H1 (cell line): ENCODE results near the gene ZNF805.

Experiments used
- EZH2 ChIP-seq: fragments of 200-600 bp; sonication (generic); IDR thresholded peaks from 2 replicates; pipeline ENCODE4 v1.7.1; 2012; ENCODE audit warnings: low read depth, mild to moderate bottlenecking, moderate library complexity, low read length, inconsistent platforms; ENCODE audit not compliant: severe bottlenecking
- HDAC6 ChIP-seq: IDR thresholded peaks from one replicate; pipeline ENCODE4 v1.7.1; 2012; ENCODE audit warnings: low read depth, mild to moderate bottlenecking, inconsistent platforms, low read length, moderate library complexity
- JUND ChIP-seq: IDR thresholded peaks from 2 replicates; pipeline ENCODE4 v1.6.1; 2011; ENCODE audit warnings: mild to moderate bottlenecking, improper control_type of control experiment, low read length
- MAFK ChIP-seq: IDR thresholded peaks from 2 replicates; pipeline ENCODE4 v1.6.1; 2012; ENCODE audit warnings: low read depth, mild to moderate bottlenecking, improper control_type of control experiment, low read length
- POLR2AphosphoS5 ChIP-seq: IDR thresholded peaks from 2 replicates; pipeline ENCODE4 v1.6.1; 2011; ENCODE audit warnings: low read depth, low read length
- TAF1 ChIP-seq: IDR thresholded peaks from 2 replicates; pipeline ENCODE4 v1.6.1; 2011; ENCODE audit warnings: mild to moderate bottlenecking, low read depth, low read length
- YY1 ChIP-seq: IDR thresholded peaks from 2 replicates; pipeline ENCODE4 v1.6.1; 2011; ENCODE audit warnings: low read depth, mild to moderate bottlenecking, low read length
- ZNF274 ChIP-seq: IDR thresholded peaks from 2 replicates; pipeline ENCODE4 v1.7.0; 2012; ENCODE audit warnings: low read length, borderline replicate concordance; ENCODE audit errors: extremely low read depth
- TF ChIP-seq, protein P1 (sequence below), 3 experiments: IDR thresholded peaks; 1 replicate in 2 of 3; 2 replicates in 1 of 3; pipeline versions ENCODE4 v1.5.1 to v1.6.1; 2011; ENCODE audit warnings: low read length in 3 of 3, mild to moderate bottlenecking in 3 of 3, inconsistent platforms in 2 of 3, low read depth in 1 of 3, moderate library complexity in 1 of 3; ENCODE audit not compliant: insufficient read depth in 1 of 3; ENCODE audit errors: control extremely low read depth in 1 of 3
- TF ChIP-seq, protein P2 (sequence below): IDR thresholded peaks from 2 replicates; pipeline ENCODE4 v1.6.1; 2012; ENCODE audit warnings: low read length, inconsistent platforms
- TF ChIP-seq, protein P3 (sequence below): IDR thresholded peaks from 2 replicates; pipeline ENCODE4 v1.6.1; 2012; ENCODE audit warnings: inconsistent platforms

DNA sequence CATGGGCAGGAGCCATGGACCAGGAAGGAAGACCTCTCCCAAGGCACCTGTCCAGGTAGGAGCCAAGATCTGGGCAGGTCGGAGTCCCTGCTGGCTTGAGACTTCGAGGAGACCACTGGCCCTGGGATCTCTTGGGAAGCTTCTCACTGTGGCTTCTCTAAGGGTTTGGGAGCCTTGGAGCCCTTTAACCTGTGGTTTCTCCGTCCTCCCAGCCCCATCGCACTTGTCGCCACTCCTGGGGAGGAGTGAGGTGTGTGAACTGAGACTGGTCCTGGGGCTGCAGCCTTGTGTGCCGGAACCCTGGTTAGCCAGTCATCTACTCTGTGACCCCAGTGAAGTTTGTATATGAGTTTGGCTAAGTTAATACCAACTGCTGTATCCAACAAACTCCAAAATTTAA lies 8.2 kb downstream of the ZNF805 start:
- TF ChIP-seq JUND (no peak), MAFK (no peak), ZNF274 (no peak), TAF1 (no peak), POLR2AphosphoS5 (no peak), HDAC6 (no peak), EZH2 (no peak), YY1 (no peak)
- TF ChIP-seq, protein P1, sequence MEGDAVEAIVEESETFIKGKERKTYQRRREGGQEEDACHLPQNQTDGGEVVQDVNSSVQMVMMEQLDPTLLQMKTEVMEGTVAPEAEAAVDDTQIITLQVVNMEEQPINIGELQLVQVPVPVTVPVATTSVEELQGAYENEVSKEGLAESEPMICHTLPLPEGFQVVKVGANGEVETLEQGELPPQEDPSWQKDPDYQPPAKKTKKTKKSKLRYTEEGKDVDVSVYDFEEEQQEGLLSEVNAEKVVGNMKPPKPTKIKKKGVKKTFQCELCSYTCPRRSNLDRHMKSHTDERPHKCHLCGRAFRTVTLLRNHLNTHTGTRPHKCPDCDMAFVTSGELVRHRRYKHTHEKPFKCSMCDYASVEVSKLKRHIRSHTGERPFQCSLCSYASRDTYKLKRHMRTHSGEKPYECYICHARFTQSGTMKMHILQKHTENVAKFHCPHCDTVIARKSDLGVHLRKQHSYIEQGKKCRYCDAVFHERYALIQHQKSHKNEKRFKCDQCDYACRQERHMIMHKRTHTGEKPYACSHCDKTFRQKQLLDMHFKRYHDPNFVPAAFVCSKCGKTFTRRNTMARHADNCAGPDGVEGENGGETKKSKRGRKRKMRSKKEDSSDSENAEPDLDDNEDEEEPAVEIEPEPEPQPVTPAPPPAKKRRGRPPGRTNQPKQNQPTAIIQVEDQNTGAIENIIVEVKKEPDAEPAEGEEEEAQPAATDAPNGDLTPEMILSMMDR (IDR thresholded peaks at IDR 0.05; ENCODE audit: control extremely low read depth in 1 of 3, insufficient read depth in 1 of 3, low read depth in 1 of 3, low read length in 3 of 3), result no peak
- TF ChIP-seq, protein P2, sequence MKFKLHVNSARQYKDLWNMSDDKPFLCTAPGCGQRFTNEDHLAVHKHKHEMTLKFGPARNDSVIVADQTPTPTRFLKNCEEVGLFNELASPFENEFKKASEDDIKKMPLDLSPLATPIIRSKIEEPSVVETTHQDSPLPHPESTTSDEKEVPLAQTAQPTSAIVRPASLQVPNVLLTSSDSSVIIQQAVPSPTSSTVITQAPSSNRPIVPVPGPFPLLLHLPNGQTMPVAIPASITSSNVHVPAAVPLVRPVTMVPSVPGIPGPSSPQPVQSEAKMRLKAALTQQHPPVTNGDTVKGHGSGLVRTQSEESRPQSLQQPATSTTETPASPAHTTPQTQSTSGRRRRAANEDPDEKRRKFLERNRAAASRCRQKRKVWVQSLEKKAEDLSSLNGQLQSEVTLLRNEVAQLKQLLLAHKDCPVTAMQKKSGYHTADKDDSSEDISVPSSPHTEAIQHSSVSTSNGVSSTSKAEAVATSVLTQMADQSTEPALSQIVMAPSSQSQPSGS, result no peak
- TF ChIP-seq, protein P3, sequence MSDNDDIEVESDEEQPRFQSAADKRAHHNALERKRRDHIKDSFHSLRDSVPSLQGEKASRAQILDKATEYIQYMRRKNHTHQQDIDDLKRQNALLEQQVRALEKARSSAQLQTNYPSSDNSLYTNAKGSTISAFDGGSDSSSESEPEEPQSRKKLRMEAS, result no peak
